ENCODE data around the gene SOX3. TPM values are rescaled to one million over a fixed set of nuclear protein-coding genes. Genes with fewer than 3 reads are reported as not detected.

The SOX3 gene
- total RNA-seq, 1 donor from 2014 or later: not detected

Other genes starting within 250 kb of the SOX3 start
- gene LINC00632, start 204.7 kb upstream of the SOX3 start, total RNA-seq: 6.8 TPM